Left forelimb (tissue), 1 donor: ENCODE data around the gene TBC1D2B.

Experiments used
- DNase-seq: peaks from one replicate; pipeline ENCODE4 v3.0.0-alpha.2; 2018; ENCODE audit warnings: low spot score

Gene TBC1D2B

DNA sequence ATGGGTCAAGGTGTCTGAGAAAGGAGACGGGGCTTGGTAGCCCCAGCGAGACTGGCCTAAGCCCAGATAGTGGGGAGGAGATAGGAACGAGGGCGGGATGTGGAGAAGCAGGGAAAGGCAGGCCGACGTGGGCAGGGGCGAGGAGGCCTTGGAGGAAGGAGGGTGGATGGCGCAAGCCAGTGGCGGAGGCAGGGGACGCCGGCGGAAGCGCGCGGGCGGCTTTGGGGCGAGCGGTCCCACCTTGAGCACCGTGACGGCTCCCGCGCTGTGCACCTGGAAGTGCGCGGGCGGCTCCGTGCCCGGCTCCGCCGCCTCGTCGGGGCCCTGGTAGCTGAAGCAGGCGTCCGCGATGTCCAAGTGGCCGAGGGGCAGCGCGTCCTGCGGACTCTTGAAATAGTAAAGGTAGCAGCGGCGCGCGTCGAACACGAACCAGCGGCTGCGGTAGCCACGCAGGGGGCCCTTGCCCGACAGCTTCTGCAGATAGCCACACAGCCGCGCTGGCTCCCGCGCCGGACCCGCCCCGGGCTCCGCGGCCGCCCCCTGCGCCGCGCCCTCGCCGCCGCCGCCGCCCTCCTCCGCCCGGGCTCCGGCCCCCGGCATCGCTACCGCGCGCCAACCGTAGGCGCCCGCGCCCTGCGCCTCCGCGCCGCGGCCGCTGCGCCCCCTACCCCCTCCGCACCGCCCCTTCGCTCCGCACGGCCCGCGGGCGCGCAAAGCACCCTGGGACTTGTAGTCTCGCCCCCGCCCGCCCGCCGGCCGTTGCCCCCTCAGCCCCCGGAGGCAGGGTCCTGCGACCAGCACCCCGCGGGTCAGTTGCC lies at the start of gene TBC1D2B:
TSS of gene TBC1D2B (minus strand) at position 659 of the 818 bp plus-strand sequence. CDS start at position 600, 59 bp downstream.
- DNase-seq, result peak; percentile 81

DNA sequence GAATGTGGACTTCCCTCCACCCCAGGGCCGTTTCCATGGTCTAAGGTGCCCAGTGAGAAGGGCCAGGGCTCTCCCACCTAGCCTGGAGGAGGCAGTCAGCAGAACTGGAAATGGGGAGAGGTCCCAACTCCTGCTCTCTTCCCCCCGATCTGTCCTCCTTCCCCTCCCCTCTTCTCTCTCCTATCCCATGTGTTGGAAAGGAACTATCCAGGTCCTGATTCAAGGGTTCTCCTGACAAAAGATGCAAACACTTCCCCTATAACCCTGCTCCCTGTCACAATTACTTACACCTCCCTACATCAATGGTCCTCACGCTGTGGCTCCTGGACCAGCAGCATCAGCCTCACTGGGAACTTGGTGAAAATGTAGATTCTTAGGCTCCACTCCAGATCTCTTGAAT lies 47.8 kb upstream of the TBC1D2B start:
- DNase-seq, result no peak

DNA sequence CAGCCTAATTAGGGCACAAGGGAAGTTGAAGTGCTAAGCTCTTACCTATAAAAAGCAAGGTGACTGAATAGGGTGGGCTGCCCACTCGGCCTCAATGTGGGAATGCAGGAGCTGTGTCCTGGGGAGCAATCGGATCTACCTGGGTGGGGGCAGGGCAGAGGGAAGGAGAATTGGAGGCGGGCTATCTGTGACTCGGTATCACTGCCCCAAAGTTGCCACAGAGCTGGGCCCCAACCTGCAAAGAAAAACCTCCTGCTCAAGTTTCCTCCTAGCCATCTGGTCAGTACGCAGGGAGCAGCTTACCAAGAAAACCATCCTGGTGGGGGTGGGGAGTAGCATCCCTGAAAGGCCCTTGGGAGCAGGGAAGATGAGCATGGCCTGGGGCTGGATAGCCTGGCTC lies 43.0 kb upstream of the TBC1D2B start:
- DNase-seq, result no peak

DNA sequence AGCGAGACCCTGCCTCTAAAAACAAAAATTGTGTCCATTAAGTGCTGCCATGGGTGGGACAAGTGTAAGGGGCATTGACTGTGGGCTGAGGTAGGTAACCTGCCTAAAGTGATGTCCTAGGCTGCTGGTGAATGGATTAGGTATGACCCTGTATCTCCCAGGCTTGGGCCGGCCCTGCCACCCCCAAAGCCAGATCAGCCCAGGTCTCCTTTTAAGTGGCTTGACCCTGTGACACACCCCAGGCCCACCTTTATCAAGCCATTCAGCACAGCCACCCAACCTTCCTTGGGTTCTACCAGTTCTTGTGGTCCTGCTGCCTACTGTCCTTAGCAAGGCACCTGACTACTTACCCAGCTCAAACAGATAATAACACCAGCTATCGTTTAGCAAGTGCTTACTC lies 35.0 kb upstream of the TBC1D2B start:
- DNase-seq, result no peak

DNA sequence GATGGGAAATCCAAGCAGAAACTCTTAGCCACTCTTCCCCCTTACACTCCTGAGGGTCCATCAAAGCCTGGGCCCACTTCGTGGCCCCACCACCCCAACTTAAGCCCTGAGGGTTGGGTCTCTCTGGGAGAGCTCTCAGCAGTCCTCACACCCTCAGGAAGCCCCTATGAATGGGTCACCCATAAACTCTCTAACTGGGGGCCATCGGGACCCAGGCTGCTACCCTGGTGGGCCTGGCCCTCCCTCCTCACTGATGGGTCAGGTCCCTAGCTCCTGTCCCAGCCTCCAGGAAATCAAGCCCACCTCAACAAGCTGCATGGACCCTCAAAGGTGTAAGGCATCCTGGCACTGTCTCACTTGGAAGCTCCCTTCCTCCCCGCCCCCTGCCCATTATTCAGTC lies 34.3 kb upstream of the TBC1D2B start:
- no peak for DNase-seq

DNA sequence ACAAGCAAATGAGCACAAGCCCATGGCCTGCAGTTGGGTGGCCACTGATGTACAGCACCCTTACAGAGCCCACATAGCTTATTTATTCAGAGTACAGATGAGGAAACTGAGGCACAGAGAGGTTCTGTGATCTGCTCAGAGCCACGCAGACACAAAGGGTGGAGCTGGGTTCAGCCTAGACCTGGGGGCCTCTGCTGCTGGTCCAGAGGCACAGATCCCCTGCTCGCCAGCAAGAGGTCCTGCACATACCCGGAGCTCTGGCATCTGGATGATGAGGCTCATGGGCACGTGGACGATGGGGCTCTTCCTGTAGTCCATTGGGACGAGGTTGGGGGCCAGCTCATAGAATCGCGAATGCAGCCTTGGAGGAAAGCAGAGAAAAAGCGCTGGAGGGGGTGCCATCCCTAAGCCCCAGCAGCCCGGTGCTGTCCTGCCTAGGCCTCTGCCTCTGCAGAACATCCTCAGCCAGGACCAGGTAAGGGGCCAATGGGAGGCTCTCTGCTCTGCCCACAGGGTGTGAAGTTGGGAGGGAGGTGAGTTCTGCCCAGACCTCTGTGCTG lies 33.5 kb upstream of the TBC1D2B start:
- no peak for DNase-seq

DNA sequence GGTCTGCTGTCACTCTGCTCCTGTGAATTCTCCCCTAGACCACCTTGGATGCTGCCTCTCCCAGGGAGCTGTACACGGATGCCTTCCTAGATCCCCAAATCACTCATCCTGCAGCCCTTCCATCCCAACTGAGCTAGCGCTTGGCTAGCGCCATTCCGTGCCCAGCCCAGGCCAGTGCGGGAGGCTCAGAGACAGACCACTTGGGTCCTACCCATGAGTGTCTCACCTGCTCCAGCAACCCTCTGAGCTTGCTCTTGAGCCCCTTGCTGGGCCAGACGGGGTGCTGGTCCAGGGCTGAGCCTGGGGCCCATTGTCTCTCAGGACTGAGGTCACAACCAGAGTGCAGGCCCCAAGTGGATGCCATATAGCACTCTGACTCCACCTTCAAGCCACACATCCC lies 32.6 kb upstream of the TBC1D2B start:
- DNase-seq, result no peak

DNA sequence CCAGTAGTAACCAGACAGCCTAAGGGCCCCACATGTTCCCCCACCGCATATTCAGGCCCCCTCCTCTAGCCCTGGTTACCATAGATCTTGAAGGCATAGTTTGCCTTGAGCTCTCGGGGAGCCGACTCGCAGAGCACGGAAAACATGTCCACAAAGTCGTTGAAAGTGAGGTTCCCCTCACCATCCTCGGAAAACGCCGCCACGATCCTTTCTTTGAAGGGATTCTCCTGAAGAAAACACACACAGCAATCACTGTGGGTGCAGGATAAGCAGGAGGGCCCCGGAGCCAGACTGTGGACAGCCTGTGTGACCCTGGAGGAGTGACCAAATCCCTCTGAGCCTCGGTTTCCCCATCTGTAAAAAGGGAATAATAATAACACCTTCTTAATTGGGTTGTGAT lies 31.6 kb upstream of the TBC1D2B start:
- no peak for DNase-seq

DNA sequence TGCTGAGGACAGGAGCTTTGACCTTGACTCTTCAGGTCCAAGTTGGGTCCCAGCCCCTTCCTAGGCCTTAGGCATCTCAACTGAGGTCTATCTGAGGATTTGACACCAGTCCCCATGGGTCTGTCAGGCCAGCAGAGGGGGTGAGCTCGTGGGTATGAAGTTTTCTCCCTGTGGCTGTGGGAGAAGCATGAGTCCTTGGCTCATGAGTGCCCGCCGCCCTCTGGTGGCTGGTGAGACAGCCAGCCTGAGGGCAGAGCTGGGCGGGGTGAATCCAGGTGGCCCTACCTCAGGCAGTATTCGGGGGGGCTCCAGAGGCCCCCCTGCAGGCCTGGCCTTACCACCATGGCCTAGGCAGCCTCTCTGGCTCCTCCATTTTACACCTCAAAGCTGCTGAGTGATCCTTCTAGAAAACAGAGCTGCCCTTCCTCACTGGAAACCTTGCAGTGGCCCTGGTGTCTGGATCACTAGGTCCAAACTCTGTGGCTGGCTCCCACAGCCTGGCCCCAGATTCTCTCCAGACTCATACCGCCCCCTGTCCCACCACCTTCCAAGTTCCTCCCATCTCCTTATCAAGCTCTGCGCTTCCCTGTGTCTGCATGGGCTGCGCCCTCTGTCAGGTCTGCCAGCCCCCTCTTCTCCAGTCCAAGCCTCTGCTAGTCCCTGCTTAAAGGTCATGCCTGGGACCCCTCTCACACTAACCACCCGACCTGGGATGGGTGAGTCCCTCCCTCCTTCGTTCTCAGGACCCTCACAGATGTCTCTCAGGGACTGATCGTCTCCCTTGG lies 31.0 kb upstream of the TBC1D2B start:
- DNase-seq, result peak; percentile 85

DNA sequence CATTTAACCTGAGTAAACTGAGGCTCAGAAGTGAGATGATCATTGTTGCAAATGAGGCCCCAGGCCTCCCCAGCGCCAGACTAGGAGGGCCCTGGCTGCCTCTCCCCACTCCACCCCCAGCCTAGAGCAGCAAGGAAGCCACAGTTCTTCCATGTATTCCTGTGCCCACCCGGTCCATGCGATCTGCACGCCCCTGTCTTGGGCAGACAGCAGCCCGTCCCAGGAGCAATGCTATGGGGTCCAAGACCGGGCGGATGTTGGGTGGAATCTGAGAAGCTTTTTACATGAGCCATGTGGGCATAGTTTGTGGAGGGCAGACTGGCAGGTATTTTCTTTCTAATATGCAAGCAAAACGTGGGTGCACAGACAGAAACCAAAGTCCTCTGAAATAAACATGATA lies 30.0 kb upstream of the TBC1D2B start:
- no peak for DNase-seq

DNA sequence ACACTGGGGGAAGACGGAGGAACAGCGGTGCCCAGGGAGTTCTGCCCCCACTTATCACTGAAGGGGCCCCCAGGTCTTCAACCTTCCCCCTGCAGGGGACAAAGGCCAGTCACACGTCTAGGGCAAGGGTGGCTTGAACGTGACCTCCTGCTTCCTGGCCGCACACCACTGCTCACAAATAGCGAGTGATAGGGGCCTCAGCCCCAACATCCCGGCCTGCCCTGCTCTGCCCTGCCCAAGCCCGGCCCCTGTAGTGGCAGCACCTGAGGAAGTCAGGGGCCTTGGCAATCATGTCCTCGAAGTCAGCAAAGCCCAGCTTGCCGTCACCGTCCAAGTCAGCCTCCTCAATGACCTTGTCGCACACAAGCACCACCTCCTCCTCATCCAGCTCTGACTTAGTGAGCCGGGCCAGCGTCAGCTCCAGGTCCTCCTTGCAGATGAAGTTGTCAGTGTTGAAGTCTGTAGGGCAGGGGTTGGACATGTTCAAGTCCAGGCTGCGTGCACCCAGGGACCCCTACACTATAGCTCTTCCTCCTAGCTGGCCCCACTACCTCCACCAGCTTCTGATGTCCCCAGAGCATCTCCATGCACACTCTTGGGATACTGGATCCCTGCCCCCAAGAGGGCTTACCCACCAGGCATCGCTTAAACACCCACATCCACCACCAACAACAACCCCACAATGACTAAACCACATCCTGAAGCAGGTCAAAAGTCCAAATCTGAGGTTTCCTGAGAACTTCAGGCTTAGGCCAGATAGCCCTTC lies 28.1 kb upstream of the TBC1D2B start:
- DNase-seq, result no peak

DNA sequence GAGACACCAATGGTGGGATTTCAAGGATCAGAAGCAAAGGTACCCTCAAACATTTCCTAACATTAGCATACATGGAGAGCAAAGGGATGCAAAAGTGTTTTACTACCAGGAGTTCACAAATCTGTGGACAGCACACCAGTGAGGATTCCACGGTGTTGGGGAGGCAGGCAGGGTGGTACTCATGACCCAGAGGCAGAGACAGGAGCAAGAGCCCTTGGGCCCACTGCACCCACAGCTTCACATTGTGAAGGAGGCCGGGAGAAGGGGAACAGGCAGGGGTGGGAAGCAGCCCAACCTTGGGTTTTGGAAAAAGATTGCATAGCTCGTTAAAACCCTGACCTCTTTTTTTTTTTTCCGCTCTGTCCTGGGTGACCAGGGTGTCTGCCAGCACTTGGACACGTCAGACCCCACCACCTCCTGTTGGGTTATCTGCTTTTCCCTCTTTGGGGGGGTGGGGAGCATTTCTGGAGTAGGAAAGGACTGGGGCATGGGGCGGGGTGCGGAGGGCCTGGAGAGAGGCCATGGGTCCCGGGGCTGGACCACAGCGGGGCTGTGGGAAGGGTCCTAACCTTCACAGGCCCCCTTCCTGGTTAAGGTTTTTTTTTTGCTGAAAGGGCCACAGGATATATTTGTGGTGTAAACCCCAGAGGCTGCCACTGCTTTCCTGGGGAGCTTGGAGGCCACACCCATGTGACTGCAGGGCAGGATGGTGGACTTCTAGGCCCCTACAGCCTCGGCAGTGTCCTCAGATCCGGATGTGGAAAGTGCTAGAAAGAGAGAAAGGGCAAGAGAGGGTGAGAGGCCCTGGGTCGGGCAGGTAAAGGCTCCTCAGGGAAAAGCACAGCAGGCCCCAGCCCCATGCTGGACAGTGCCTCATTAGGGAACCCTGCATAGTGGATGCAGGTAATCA lies 27.3 kb upstream of the TBC1D2B start:
- DNase-seq, result no peak

DNA sequence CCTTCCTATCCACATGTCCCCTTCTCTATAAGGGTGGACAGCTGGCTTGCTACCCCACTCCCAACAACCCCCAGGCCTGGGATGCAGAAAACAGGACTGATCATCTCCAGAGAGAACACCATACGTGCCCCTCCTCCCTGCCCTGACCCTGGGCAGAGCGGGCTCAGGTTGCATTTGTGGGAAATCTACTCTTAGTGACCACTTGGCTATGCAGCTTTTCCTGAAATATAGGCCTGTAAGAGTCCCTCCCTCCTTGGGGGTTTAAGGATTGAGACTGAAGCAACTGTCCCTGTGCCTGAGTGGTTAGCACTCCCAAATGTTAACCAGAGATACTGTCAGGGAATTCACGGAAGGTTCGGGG lies 26.6 kb upstream of the TBC1D2B start:
- DNase-seq, result no peak

DNA sequence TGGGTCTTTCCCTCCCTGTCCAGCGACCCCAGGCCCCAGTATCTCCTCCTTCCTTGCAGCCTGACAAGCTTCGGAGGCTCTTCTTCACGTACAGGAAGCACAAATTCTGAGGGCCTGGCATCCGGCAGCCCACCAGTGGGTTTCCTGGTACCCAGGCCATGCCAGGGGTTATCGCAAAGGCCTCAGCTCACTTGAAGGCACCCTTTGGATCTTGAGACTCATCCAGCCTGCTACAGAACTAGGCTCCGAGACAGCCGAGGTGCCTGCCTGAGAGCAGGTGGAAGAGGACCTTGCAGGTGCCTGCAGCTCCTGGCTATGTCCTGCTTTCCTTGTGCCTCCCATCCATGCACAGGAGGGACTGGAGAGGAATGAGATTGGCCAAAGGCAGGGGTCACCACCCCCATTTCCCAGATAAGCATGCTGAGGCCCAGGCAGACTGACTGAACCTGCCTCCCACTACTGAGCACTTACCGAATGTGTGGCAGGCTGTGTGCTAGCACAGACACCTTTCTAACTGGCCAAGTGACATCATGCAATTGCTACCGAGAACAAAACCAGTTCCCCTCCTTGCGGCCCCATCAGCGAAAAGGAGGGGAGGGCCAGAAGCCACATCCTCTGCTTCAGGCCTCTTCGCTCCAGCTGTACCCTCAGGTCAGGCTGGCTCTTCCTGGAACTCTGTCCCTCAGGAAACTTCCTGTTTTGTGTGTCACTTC lies 26.1 kb upstream of the TBC1D2B start:
- no peak for DNase-seq

DNA sequence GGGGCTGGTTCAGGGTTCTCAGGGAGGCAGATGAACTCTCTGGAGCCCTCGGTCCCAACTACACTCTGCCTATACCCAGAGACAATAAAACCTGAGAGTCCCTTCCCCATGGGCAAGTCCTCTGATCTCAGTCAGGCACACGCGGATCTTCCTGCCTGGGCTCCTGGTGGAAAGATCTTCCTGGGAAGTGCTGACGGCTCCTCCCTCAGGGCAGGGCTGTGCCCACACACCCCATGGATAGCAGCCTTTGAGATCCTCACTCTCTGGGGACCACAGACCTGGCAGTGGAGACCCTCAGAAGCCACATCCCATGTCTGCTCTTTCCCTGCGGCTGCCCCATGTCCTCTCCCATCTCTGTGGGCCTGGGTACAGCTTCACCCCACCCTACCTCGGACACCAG lies 25.2 kb upstream of the TBC1D2B start:
- no peak for DNase-seq

DNA sequence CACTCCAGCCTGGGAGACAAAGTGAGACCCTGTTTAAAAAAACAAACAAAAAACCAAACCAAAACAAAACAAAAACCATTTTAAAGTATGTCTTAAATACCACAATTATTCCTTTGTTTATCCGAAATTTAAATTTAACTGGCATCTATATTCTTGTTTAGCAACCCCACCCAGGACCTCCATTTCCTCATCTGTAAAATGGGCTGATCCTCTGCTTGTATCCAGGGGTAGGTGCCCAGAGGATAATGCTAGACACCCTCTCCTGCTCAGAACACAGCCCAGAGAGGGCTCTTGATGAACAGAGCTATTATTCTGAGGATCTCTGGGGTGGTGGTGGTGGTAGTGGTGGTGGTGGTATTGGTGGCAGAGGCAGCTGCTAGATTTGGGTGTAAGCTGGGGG lies 24.7 kb upstream of the TBC1D2B start:
- DNase-seq, result no peak

DNA sequence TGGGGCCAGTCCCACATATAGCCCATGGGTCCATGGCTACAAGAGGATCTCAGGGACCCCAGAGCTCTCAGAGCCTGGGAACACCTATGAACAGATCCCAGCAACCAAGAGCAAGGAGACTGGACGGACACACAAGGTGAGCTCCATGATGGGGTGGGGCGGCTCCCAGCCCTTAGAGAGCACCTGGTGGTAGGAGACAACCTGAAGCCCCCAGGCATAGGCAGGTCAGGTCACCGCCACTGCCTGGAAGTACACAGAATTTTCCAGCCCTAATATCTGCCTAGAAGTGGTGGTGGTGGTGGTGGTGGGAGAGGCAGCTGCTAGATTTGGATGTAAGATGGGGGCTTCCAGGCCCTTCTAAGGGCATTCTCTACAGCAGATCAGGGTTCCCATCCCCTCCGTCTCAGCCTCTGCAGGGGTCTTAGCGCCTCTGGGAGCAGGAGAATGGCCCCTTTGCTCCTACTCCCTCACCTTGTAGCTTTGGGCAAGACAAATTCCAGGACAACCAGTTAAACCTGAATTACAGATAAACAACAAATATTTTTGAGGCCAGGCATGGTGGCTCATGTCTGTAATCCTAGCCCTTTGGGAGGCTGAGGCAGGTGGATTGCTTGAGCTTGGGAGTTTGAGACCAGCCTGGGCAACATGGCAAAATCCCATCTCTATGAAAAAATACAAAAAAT lies 24.1 kb upstream of the TBC1D2B start:
- DNase-seq, result no peak

DNA sequence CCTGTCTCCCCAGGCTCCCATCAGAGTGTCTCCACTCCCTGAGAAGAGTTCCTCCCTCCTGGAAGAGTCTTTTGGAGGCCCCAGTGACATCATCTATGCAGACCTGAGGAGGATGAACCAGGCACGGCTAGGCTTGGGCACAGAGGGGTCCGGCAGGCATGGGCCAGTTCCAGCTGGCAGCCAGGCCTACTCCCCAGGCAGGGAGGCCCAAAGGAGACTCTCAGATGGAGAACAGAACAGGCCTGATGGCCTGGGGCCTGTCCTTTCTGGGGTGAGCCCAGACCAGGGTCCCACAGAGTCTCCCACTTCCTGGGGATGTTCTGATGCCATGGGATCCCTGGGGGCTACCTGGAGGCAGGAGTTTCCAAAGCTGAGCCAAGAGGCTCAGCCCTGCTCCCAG lies 23.4 kb upstream of the TBC1D2B start:
- DNase-seq, result no peak

DNA sequence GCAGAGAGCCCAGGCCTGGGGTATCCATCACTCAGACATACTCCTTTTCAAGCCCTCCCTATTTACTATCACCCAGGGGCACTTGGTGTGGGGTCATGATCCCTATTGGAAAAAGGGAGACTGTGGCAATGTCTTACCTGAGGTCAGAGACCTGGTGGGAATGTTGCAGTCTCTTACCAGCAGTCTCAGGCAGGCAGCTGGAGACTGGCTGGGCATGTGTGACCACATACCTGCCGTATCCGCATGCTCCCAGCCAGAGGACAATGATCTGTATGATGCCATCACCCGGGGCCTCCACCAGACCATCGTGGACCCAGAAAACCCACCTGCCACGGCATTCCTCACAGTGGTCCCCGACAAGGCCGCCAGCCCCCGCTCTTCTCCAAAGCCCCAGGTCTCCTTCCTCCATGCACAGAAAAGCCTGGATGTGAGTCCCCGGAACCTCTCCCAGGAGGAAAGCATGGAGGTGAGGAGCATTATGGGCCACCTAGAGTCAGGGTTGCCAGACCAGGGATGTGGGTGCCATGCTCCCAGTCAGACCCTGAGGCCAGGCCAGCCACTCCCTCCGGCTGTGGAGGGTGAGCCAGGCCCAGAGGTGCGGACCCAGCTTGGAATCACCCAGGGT lies 20.7 kb upstream of the TBC1D2B start:
- no peak for DNase-seq

DNA sequence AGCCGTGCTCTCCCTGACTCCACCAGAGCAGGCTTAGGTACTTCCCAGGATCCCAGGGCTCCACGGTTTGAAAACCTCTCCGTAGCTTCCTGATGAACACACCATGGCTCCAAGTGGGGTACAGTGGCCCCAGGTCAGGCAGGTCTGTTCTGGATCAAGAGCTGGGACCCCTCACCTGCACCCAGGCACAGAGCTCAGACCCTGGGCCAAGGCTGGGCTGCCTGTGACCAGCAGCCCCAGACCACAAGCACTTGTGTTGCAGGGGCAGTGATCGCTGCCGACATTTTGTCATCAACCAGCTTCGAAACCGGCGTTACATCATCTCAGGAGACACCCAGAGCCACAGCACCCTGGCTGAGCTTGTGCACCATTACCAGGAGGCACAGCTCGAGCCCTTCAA lies 20.2 kb upstream of the TBC1D2B start:
- no peak for DNase-seq
